ENCODE results near the gene IL17C.

- TF ChIP-seq CTCF (IDR thresholded peaks at IDR 0.05; ENCODE audit: borderline replicate concordance, extremely low read depth, low read length, poor library complexity, severe bottlenecking) (no peak), EZH2 (IDR thresholded peaks at IDR 0.05; ENCODE audit: borderline replicate concordance, low read depth, low read length, severe bottlenecking) (no peak)
Measured at GRCh38 chr16:88677721-88678120, 39.3 kb downstream of the IL17C start.
